Gastrocnemius medialis (tissue), 4 donors: ENCODE results near the gene MYLK. TPM values are rescaled to one million over a fixed set of nuclear protein-coding genes. Genes with fewer than 3 reads are reported as not detected.

Experiments
- ATAC-seq, 2 donors: fragments of 150-250 bp; one replicate each; pipeline ENCODE4 v1.9.1; 2016
- DNase-seq, 2 donors: peaks; one replicate each; pipeline ENCODE4 v3.0.0-alpha.2; 2019
- H3K27ac ChIP-seq, 4 donors: fragments of 200-600 bp; sonication (generic); 1 replicate in 1 of 4; 2 replicates in 3 of 4; pipeline ENCODE4 v1.5.1; 2016 to 2018; ENCODE audit warnings: mild to moderate bottlenecking in 2 of 4, moderate library complexity in 1 of 4
- H3K27me3 ChIP-seq, 3 donors: fragments of 200-600 bp; sonication (generic) in 2 of 3; 1 replicate in 1 of 3; 2 replicates in 2 of 3; pipeline versions ENCODE4 v1.5.1 to v1.6.0; 2016 to 2019; ENCODE audit warnings: mild to moderate bottlenecking in 1 of 3, moderate library complexity in 1 of 3
- H3K36me3 ChIP-seq, 2 donors: fragments of 200-600 bp; sonication (generic) in 1 of 2; one replicate each; pipeline ENCODE4 v1.5.1; 2017 to 2018
- H3K4me1 ChIP-seq, 2 donors: fragments of 200-600 bp; sonication (generic) in 1 of 2; one replicate each; pipeline ENCODE4 v1.5.1; 2016 to 2017; ENCODE audit warnings: mild to moderate bottlenecking in 2 of 2
- H3K4me3 ChIP-seq, 4 donors: fragments of 200-600 bp; sonication (generic) in 3 of 4; 1 replicate in 1 of 4; 2 replicates in 3 of 4; pipeline ENCODE4 v1.5.1; 2016 to 2019; ENCODE audit warnings: mild to moderate bottlenecking in 2 of 4
- H3K9me3 ChIP-seq, 3 donors: fragments of 200-600 bp; sonication (generic) in 2 of 3; 1 replicate in 1 of 3; 2 replicates in 2 of 3; pipeline ENCODE4 v1.5.1; 2016 to 2019
- POLR2A ChIP-seq, 2 donors: fragments of 450-650 bp; IDR thresholded peaks; one replicate each; pipeline ENCODE4 v1.6.1; 2017; ENCODE audit warnings: antibody characterized with exemption in 2 of 2, mild to moderate bottlenecking in 2 of 2, moderate library complexity in 2 of 2
- in situ Hi-C, 4 donors: fragments of 200-750 bp; cut with MboI; loops; one replicate each; pipeline versions ENCODE4 v1.15.0 to v1.8.0; 2017; ENCODE audit warnings: low sequenced_read_pairs in 4 of 4
- intact Hi-C: fragments of 100-400 bp; cut with DNase I; formaldehyde crosslinking; loops from one replicate; pipeline ENCODE4 v1.15.1; 2023; ENCODE audit warnings: low total_unique reads
- total RNA-seq, 4 donors: library from RNA; depleted of rRNA; stranded (reverse); fragments of >200 nt; gene quantifications; one replicate each; pipeline versions ENCODE4 v1.1.0 to v1.2.3, GENCODE V29; 2016
- TF ChIP-seq, protein P1 (sequence below), 5 experiments: fragments of 450-650 bp in 3 of 5; fragments of 200-600 bp in 2 of 5; sonication (generic) in 2 of 5; IDR thresholded peaks in 4 of 5; conservative IDR thresholded peaks in 1 of 5; 1 replicate in 4 of 5; 2 replicates in 1 of 5; pipeline ENCODE4 v1.5.1; 2016 to 2019; ENCODE audit warnings: antibody characterized with exemption in 5 of 5, mild to moderate bottlenecking in 3 of 5, moderate library complexity in 3 of 5

Gene MYLK
- total RNA-seq, 4 donors from 2014 or later, result 5.6 to 19.6 (median 8.8) TPM

DNA sequence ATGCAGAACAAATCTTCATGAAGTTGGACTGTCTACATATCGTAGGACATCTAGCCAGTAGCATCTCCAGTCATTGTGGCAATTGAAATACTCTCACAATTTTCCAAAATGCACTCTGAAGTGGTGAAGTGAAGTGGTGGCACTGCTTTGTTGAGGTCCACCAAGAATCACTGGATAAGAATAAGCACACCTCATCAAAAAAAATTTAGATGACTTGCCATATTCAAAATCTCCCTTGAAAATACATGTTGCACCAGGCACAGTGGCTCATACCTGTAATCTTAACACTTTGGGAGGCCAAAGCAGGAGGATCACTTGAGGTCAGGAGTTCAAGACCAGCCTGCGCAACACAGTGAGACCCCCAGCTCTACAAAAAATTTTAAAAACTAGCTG is 312.2 kb downstream of the MYLK start:
- DNase-seq, result no peak
- in situ Hi-C loops (no loop called here), intact Hi-C loops (no loop called here)
- no peaks in the 10 kb centered on the region for H3K9me3 ChIP-seq
- H3K36me3 ChIP-seq, result no peaks in the 10 kb centered on the region
- TF ChIP-seq POLR2A (IDR thresholded peaks at IDR 0.05), result no peak
- TF ChIP-seq, protein P1, sequence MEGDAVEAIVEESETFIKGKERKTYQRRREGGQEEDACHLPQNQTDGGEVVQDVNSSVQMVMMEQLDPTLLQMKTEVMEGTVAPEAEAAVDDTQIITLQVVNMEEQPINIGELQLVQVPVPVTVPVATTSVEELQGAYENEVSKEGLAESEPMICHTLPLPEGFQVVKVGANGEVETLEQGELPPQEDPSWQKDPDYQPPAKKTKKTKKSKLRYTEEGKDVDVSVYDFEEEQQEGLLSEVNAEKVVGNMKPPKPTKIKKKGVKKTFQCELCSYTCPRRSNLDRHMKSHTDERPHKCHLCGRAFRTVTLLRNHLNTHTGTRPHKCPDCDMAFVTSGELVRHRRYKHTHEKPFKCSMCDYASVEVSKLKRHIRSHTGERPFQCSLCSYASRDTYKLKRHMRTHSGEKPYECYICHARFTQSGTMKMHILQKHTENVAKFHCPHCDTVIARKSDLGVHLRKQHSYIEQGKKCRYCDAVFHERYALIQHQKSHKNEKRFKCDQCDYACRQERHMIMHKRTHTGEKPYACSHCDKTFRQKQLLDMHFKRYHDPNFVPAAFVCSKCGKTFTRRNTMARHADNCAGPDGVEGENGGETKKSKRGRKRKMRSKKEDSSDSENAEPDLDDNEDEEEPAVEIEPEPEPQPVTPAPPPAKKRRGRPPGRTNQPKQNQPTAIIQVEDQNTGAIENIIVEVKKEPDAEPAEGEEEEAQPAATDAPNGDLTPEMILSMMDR (IDR thresholded peaks at IDR 0.05 in 4 of 5, conservative IDR thresholded peaks at IDR 0.05 in 1 of 5), result no peak
- H3K4me3 ChIP-seq, result no peak overlapping the region
- no peaks in the 10 kb centered on the region for H3K4me1 ChIP-seq
- no peak overlapping the region for H3K27ac ChIP-seq
- no peaks in the 10 kb centered on the region for H3K27me3 ChIP-seq
- no peak for ATAC-seq

DNA sequence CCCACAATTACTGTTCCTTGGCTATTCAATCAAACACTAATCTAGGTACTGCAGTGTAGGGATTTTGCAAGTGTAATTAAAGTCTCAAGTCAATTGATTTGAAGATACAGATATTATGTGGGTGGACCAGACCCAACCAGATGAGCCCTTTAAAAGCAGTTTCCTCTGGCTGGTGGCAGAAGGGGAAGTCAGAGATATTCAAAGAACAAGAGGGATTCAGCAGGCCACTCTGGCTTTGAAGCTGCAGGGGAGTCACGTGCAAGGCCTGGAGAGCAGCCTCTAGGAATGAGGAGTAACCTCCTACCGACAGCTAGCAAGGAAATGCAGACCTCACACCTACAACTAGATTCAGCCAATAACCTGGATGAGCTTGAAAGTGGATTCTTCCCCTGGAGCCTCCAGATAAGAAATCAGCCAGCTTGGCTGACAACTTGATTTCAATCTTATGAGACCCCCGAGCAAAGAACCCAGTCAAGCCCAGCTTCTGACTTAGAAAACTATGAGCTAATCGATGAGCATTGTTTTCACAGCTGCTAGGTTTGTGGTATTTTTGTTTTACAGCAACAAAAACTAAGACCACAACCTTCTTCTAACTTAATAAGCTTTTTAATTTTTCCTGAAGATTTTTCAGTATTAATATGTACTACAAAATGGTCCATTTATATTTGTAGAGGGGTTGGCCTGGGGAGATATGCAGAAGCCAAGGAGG is 312.7 kb downstream of the MYLK start:
- no peak overlapping the region for H3K27ac ChIP-seq
- in situ Hi-C loops (no loop called here), intact Hi-C loops (no loop called here)
- DNase-seq, result no peak
- H3K9me3 ChIP-seq, result no peaks in the 10 kb centered on the region
- TF ChIP-seq, protein P1 (IDR thresholded peaks at IDR 0.05 in 4 of 5, conservative IDR thresholded peaks at IDR 0.05 in 1 of 5), result no peak
- TF ChIP-seq POLR2A (IDR thresholded peaks at IDR 0.05), result no peak
- no peaks in the 10 kb centered on the region for H3K36me3 ChIP-seq
- H3K4me3 ChIP-seq, result no peak overlapping the region
- no peaks in the 10 kb centered on the region for H3K4me1 ChIP-seq
- no peaks in the 10 kb centered on the region for H3K27me3 ChIP-seq
- no peak for ATAC-seq

DNA sequence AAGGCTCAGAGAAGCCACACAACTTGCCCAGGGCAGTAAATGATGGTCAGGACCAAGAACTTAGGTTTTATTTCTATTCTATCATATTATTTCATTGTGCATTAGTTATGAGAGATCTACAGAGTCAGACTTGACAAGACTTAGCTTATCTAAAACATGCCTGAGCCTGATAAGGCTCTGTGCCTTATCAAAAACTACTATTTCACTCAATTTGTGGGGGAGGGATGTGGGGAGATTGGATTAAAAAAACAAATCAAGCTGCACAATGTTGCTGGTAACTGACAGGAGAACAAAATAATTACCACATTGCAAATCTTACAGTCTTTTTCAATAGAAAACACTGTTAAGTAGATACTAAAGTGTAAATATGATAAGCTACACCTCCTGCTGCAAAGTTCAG is 315.3 kb downstream of the MYLK start:
- ATAC-seq, result no peak
- no peaks in the 10 kb centered on the region for H3K4me1 ChIP-seq
- H3K27me3 ChIP-seq, result no peaks in the 10 kb centered on the region
- intact Hi-C loops (no loop called here), in situ Hi-C loops (no loop called here)
- no peak for DNase-seq
- H3K36me3 ChIP-seq, result no peaks in the 10 kb centered on the region
- H3K27ac ChIP-seq, result no peak overlapping the region
- no peak overlapping the region for H3K4me3 ChIP-seq
- no peak for TF ChIP-seq POLR2A (IDR thresholded peaks at IDR 0.05)
- TF ChIP-seq, protein P1 (IDR thresholded peaks at IDR 0.05 in 4 of 5, conservative IDR thresholded peaks at IDR 0.05 in 1 of 5), result no peak
- no peaks in the 10 kb centered on the region for H3K9me3 ChIP-seq

DNA sequence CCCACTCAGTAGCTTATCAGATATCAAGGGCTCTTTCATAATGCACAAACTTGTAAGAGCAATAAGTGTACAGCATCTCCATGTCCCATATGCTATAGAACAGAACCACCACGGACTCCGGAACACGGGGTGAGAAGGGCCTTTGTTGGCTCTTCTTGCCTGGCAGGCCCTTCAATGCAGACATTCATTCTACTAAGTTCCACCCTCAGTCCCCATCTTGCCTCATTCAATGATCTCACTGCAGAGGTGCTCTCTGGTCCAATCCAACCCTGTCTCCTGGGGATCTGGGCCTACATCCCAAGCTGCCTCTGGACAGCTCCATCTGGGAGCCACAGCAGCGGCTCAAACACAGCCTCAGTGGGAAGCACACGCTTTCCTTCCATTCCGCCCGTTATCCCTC is 316.1 kb downstream of the MYLK start:
- in situ Hi-C loops (no loop called here), intact Hi-C loops (no loop called here)
- Histone ChIP-seq H3K4me1 (no peaks in the 10 kb centered on the region), H3K9me3 (no peaks in the 10 kb centered on the region), H3K27me3 (no peaks in the 10 kb centered on the region), H3K27ac (no peak overlapping the region), H3K36me3 (no peaks in the 10 kb centered on the region), H3K4me3 (no peak overlapping the region)
- ATAC-seq (no peak), DNase-seq (no peak)
- TF ChIP-seq, protein P1 (IDR thresholded peaks at IDR 0.05 in 4 of 5, conservative IDR thresholded peaks at IDR 0.05 in 1 of 5), result no peak
- TF ChIP-seq POLR2A (IDR thresholded peaks at IDR 0.05), result no peak

DNA sequence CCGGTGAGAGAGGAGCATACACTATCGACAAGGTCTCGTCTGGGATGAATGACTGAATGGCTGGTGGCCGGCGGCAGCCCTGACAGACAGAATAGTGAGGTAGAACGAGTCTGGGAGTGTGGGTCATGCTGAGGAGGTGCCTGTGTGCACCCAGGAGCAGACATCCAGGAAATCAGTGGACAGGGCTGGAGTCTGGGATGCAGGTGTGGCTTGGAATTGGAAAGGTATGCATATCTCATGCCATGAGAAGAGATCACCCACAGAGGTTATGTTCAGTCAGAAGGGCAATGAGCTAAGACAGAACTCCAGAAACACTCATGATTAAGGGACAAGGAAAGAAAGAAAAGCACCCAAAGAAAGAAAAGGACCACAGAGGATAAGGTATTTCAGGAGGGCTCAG is 320.1 kb downstream of the MYLK start:
- Histone ChIP-seq H3K9me3 (no peaks in the 10 kb centered on the region), H3K27me3 (no peaks in the 10 kb centered on the region), H3K4me1 (no peaks in the 10 kb centered on the region), H3K27ac (no peak overlapping the region), H3K36me3 (no peaks in the 10 kb centered on the region), H3K4me3 (no peak overlapping the region)
- in situ Hi-C loops, result no loop called here
- no peak for DNase-seq
- ATAC-seq, result no peak
- TF ChIP-seq POLR2A (IDR thresholded peaks at IDR 0.05), result no peak
- TF ChIP-seq, protein P1 (IDR thresholded peaks at IDR 0.05 in 4 of 5, conservative IDR thresholded peaks at IDR 0.05 in 1 of 5), result no peak
- intact Hi-C loops, result no loop called here
